MM.1S (cell line): Measurements from ENCODE around the gene OGFR.

Experiments used
- CTCF ChIP-seq: fragments of 300-600 bp; sonication (generic); IDR thresholded peaks from 2 replicates; pipeline ENCODE4 v1.5.1; 2016; ENCODE audit warnings: antibody characterized with exemption, low read length, mixed read lengths
- EZH2 ChIP-seq: fragments of 300-600 bp; sonication (generic); optimal IDR thresholded peaks from 2 replicates; pipeline ENCODE3; 2017; ENCODE audit warnings: low read depth, mild to moderate bottlenecking, antibody characterized with exemption, low read length, mixed read lengths

- no peak for TF ChIP-seq CTCF
- TF ChIP-seq EZH2: no peak
These were observed 55.1 kb downstream of the OGFR start for GRCh38 chr20:62859721-62860120.
